Inflammatory macrophage treated with lipopolysaccharide for 1 hour (primary cell): Measurements from ENCODE around the gene UGGT2.
"Not testable (repeated sequence)": the region's sequence is repeated elsewhere in the genome, so short reads cannot be mapped to it uniquely, and the experiment has no call there.

Experiments
- DNase-seq, 2 donors: peaks; one replicate each; pipeline ENCODE4 v3.0.0-alpha.2; 2020 to 2022

Gene UGGT2

DNA sequence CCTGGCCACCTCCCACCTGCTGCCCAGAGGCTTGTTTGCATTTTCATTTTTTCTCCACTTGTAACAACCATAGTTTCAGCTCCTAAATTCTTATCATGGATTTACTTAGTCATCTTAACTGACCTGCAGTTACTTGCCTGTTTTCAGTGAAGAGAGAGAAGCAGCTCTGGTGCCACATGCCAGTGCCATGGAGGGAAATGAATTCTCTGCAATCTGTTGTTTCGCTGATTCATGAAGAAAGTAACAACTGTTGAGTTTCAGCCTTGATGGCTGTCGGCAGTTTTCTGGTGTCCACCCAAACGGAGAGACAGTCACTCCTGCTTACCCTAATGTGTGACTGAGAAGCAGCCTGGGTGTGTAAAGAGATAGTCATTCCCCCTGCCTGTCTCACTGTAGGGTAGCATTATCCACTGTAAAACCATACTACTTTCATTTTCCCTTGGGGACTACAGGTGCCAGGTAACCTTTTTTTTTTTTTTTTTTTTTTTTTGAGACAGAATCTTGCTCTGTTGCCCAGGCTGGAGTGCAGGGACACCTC lies 260.1 kb downstream of the UGGT2 start:
- no peak for DNase-seq

- DNase-seq: no peak
Observed at GRCh38 chr13:95791084-95791722, 262.0 kb downstream of the UGGT2 start.

DNA sequence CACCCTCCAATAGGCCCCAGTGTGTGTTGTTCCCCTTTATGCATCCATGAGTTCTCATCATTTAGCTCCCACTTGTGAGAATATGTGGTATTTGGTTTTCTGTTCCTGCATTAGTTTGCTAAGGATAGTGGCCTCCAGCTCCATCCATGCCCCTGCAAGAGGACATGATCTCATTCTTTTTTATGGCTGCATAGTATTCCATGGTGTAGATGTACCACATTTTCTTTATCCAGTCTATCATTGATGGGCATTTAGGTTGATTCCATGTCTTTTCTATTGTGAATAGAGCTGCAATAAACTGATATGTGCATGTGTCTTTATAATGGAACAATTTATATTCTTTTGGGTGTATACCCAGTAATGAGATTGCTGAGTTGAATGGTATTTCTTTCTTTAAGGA lies 263.9 kb downstream of the UGGT2 start:
- not testable (repeated sequence) for DNase-seq

GRCh38 chr13:95788100-95788463 lies 265.1 kb downstream of the UGGT2 start:
- no peak for DNase-seq

- no peak for DNase-seq
Observed at GRCh38 chr13:95787356-95788099, 265.7 kb downstream of the UGGT2 start.

- peak in 1 of 2 donors; percentile 9 for DNase-seq
Observed at GRCh38 chr13:95784900-95785290, 268.3 kb downstream of the UGGT2 start.

GRCh38 chr13:95784161-95784899 lies 268.9 kb downstream of the UGGT2 start:
- DNase-seq: no peak

- no peak for DNase-seq
Observed at GRCh38 chr13:95783747-95784146, 269.5 kb downstream of the UGGT2 start.

- not testable (repeated sequence) for DNase-seq
Observed at GRCh38 chr13:95781940-95782339, 271.3 kb downstream of the UGGT2 start.

- DNase-seq: no peak
Observed at GRCh38 chr13:95781016-95781415, 272.2 kb downstream of the UGGT2 start.

- no peak for DNase-seq
Observed at GRCh38 chr13:95779522-95779921, 273.7 kb downstream of the UGGT2 start.

GRCh38 chr13:95771905-95772304 lies 281.3 kb downstream of the UGGT2 start:
- DNase-seq: no peak

DNA sequence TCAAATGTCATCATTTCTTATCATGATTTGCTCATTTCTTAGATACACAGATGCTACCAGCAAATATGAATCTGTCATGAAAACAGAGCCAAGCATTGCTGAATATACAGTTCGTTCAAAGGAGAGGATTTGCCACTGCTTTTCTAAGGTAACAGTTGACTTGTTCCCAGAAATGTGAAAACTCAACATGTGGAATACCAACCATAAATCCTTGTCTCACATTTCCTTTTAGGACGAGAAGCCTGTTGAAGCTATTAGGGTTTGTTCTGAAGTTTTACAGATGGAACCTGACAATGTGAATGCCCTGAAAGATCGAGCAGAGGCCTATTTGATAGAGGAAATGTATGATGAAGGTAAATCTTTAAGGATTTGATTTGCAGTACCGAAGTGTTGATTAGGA lies 289.6 kb downstream of the UGGT2 start:
- no peak for DNase-seq

GRCh38 chr13:95762626-95763025 lies 290.6 kb downstream of the UGGT2 start:
- not testable (repeated sequence) for DNase-seq

DNA sequence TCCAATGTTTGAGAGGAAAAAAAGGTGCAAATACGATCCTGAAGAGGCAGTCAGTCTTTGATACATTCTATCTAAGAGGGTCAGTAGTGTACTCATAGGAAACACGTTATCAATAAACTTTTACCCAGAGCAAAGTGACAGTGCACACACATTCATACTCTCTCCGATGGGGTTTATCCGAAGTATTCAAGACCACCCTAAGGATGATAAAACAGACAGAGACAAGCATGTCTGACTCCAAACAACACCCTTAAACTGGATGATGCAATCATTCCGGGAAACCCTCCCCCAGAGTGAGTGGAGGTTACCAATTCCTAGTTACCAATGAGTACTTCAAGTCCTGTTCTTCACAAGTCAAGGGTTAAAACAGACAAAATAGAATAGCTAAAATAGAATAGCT lies 297.1 kb downstream of the UGGT2 start:
- DNase-seq: no peak

DNA sequence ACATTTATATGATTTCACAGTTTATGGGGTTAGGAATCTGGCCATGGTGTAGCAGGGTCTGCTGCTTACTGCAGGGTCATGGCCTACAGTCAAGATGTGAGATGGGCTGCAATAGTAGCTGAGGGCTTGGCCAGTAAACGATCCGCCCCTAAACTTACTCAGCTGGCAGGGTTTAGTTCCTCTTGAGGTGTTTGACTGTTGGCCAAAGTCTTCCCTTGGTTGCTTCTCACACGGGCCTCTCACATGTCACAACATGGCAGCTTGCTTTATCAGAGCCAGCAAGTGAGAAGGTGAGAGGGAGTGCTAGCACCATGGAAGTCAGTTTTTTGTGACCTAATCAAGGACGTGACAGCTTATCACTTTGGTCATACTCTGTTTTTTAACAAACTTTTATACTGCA lies 299.1 kb downstream of the UGGT2 start:
- peak in 1 of 2 donors; percentile 12 for DNase-seq

- no peak for DNase-seq
Observed at GRCh38 chr13:95752677-95753076, 300.5 kb downstream of the UGGT2 start.
